Mucosa of descending colon (tissue), 3 donors: ENCODE measurements around the gene CIB4. TPM values are rescaled to one million over a fixed set of nuclear protein-coding genes. Genes with fewer than 3 reads are reported as not detected.

ENCODE experiments used
- ATAC-seq: fragments of 200-7000 bp; cut with Tn5 transposase; one replicate; pipeline ENCODE4 v1.9.1; 2020; ENCODE audit warnings: mild to moderate bottlenecking, moderate library complexity
- DNase-seq, 3 donors: peaks; one replicate each; pipeline ENCODE4 v3.0.0-alpha.2; 2020
- H3K36me3 ChIP-seq: fragments of 200-600 bp; one replicate; pipeline ENCODE4 v1.8.0; 2021; ENCODE audit warnings: low read depth, mild to moderate bottlenecking
- H3K4me1 ChIP-seq: fragments of 200-600 bp; one replicate; pipeline ENCODE4 v1.8.0; 2021; ENCODE audit warnings: low read depth, mild to moderate bottlenecking
- H3K4me3 ChIP-seq: fragments of 200-600 bp; one replicate; pipeline ENCODE4 v1.8.0; 2021; ENCODE audit warnings: mild to moderate bottlenecking
- H3K9me3 ChIP-seq: fragments of 200-600 bp; one replicate; pipeline ENCODE4 v1.8.0; 2021; ENCODE audit warnings: mild to moderate bottlenecking
- intact Hi-C, 2 donors: fragments of 100-400 bp; cut with DNase I in 1 of 2; cut with micrococcal nuclease in 1 of 2; formaldehyde crosslinking; loops; one replicate each; pipeline versions ENCODE4 v1.11.0 to v1.11.1; 2022; cut with DNase I, micrococcal nuclease
- total RNA-seq, 3 donors: library from RNA; stranded (reverse); fragmentation: NEBNext Ultra II Directional in 2 of 3; extraction: Animal tissue kit (Norgen Biotek cat#: 25700) in 2 of 3; gene quantifications; one replicate each; pipeline versions ENCODE4 v1.2.1 to v1.2.4, GENCODE V29; 2021 to 2023
- TF ChIP-seq, protein P1 (sequence below): fragments of 200-600 bp; IDR thresholded peaks from one replicate; pipeline ENCODE4 v1.8.0; 2022; ENCODE audit warnings: antibody characterized with exemption, mild to moderate bottlenecking
- donor health status: DM: no; HTN: no; CAD: no; lungs with moderate emphysema.
- donor health status: DM: no; HTN: no; CAD: no.
- donor health status: DM: no; HTN: yes; CAD: no.

The CIB4 gene
- total RNA-seq, 3 donors from 2014 or later = 0.60 TPM; not detected in 2

DNA sequence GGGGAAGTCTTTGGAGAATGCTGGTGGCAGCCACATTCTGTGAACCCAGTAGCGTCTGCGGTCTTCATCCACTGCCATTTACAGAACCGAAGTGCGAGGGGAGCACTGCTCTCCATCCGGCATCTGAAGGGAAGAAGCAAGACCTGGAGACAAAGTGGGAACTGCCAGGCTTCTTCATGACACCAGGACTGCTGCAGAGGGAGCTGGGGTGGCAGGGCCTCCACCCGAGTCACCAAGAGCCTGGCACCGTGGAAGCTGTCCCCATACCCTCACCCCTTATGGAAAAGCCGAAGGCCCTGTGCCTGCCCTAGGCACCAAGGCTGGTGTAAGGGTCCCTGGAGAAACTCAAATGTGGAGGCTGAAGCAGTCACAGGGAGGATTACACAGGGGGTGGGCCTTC, 79.8 kb downstream of the CIB4 start:
- intact Hi-C loops = no loop called here
- H3K4me1 ChIP-seq = peaks cover 12% of the 10 kb centered on the region
- ATAC-seq = no peak
- peak in 1 of 3 donors; percentile 3 for DNase-seq
- no peaks in the 10 kb centered on the region for H3K9me3 ChIP-seq
- H3K36me3 ChIP-seq = no peaks in the 10 kb centered on the region
- no peak overlapping the region for H3K4me3 ChIP-seq
- TF ChIP-seq, protein P1, sequence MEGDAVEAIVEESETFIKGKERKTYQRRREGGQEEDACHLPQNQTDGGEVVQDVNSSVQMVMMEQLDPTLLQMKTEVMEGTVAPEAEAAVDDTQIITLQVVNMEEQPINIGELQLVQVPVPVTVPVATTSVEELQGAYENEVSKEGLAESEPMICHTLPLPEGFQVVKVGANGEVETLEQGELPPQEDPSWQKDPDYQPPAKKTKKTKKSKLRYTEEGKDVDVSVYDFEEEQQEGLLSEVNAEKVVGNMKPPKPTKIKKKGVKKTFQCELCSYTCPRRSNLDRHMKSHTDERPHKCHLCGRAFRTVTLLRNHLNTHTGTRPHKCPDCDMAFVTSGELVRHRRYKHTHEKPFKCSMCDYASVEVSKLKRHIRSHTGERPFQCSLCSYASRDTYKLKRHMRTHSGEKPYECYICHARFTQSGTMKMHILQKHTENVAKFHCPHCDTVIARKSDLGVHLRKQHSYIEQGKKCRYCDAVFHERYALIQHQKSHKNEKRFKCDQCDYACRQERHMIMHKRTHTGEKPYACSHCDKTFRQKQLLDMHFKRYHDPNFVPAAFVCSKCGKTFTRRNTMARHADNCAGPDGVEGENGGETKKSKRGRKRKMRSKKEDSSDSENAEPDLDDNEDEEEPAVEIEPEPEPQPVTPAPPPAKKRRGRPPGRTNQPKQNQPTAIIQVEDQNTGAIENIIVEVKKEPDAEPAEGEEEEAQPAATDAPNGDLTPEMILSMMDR = no peak

DNA sequence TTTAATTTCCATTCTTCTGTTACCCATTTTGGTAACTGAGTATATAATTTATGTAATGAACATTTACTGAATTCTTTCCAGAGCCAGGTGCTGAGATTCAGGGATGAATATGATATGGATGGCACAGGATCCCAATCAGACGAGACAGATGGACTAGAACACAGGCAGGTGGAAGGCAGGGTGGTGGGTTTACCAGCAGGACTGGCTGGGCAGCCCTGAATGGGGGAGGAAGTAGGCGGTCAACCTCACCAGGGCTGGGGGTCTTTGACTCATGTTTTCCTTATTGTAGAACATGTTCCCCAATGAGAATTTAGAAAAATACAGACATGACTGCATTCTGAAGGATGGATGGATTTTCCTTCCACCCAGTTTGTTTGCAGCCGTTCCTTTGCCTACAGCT, 80.3 kb downstream of the CIB4 start:
- Histone ChIP-seq H3K4me3 (no peak overlapping the region), H3K36me3 (no peaks in the 10 kb centered on the region), H3K4me1 (peaks cover 12% of the 10 kb centered on the region), H3K9me3 (no peaks in the 10 kb centered on the region)
- TF ChIP-seq, protein P1 = no peak
- intact Hi-C loops = no loop called here
- no peak for ATAC-seq
- peak in 1 of 3 donors; percentile 12 for DNase-seq

DNA sequence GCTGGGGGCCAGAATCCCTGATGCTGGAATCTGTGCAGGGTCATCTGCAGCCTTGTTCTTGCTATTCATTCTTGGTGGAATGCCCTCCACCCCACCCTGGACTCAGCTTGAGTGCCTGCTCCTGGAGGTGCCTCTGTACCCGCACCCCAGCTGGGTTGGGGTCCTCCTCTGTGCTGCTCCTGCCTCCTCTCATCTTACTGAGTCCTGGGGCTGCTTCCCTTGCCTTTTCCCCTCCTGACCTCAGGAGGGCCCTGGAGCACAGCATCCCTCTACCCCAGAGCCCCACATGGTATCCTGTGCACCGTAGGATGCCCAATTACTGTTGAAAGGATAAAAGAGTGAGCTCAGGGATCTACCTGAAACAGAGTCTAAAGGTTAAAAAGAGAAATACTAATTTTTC, 81.6 kb downstream of the CIB4 start:
- ATAC-seq (no peak), DNase-seq (peak in 1 of 3 donors; percentile 3)
- Histone ChIP-seq H3K36me3 (no peaks in the 10 kb centered on the region), H3K4me1 (peaks cover 12% of the 10 kb centered on the region), H3K4me3 (no peak overlapping the region), H3K9me3 (no peaks in the 10 kb centered on the region)
- TF ChIP-seq, protein P1 = no peak
- intact Hi-C loops = no loop called here

DNA sequence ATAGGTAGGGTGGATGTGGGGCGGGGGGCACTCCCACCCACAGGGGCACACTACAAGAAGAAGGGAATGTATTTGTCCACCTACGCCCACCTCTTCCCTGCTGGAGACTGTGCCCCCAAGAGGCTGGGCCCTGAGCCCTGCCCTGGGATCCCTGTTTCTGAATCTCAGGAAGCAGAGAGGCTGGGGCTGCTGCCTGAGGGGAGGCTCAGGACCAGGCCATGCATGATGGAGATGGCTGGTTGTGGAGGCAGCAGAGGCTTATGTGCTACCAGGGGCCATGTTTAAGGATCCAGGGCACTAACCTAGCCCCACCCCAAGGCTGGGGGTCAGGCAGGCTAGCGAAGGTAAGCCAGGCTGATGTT, 82.1 kb downstream of the CIB4 start:
- Histone ChIP-seq H3K36me3 (no peaks in the 10 kb centered on the region), H3K9me3 (no peaks in the 10 kb centered on the region), H3K4me1 (peaks cover 12% of the 10 kb centered on the region), H3K4me3 (no peak overlapping the region)
- TF ChIP-seq, protein P1 = no peak
- no peak for ATAC-seq
- intact Hi-C loops = no loop called here
- no peak for DNase-seq

DNA sequence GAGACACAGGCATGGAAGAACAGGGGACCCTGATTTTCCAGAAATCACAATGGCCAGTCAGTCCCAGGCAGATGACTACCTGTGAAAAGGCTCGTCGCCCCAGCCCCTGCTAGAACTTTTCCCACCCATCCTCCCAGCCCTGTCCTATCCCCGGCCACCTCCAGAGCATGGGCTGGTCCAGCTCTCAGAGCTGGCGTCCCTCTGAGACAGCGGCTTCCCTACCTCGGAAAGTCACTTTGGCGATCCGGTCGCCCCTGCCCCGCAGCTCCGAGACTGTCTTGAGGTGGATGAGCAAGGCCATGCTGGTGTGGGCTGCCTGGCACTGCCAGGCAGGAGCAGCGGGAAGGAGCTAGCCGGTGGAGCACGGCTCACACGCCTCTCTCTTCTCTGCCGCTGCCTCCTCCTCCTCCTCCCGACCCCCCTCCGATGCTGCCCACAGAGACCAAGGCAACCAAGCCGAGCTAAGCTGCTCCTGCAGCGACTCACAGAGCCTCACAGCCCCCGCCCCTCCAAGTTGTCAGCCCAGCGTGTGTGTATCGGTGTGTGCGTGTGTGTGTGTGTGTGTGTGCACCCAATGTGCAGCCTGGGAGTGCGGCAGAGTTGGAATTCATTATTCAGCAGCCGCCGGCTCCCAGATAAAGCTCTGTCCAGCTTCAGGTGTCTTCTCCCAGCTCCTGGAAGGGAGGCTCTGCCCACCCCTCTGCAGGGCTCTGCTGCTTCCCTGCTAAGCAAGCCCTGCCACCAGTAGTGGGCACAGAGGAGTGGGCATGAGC, 82.7 kb downstream of the CIB4 start:
- TF ChIP-seq, protein P1 = no peak

More for the DNA sequence above, 82.7 kb downstream of the CIB4 start:
- DNase-seq = peak in 1 of 3 donors; percentile 25
- peaks cover 12% of the 10 kb centered on the region for H3K4me1 ChIP-seq
- no peaks in the 10 kb centered on the region for H3K9me3 ChIP-seq
- H3K36me3 ChIP-seq = no peaks in the 10 kb centered on the region
- intact Hi-C loops = no loop called here
- no peak for ATAC-seq
- H3K4me3 ChIP-seq = no peak overlapping the region
